Measurements from ENCODE around the gene MLC1.

Gene MLC1

DNA sequence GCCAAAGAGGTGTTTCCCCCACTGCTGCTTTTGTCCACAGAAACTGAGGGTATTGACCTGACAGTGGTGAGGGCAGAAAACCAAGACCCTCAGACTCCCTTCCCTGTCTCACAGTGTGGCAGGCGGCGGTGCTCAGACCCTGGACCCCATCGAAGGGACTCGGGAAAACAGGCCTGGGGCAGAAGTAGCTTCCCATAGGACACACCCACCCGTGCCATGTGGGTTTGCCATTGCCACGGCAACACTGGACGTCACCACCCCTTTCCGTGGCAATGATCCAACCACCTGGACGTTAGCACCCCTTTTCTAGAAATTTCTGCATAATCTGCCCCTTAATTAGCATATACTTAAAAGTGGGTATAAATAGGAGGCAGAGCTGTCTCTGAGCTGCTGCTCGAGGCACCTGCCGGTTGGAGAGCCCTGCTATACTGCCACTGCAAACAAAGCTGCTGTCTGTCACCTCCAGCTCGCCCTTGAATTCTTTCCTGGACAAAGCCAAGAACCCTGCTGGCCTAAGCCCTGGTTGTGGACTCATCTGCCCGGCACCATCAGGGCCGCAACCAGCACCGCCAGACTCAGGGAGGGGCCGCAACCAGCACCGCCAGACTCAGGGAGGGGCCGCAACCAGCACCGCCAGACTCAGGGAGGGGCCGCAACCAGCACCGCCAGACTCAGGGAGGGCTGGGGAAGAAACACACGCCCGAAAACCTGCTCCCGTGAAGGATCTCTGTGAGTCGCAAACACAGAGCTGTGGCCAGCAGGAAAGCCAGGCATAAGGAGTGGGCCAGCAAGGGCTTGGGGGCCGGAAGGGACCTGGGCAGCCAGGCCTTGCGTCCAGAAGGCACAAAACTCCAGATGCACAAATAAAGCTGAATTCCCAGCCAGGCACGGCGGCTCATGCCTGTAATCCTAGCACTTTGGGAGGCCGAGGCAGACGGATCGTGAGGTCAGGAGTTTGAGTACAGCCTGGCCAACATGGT, 10.4 kb downstream of the MLC1 start:
- Histone ChIP-seq H3K4me1 (ENCODE audit: control insufficient read depth in 1 of 2, insufficient read depth in 1 of 2, low read depth in 1 of 2, low read length in 1 of 2) (no peaks in the 10 kb centered on the region), H3K27ac (no peak overlapping the region), H3K36me3 (peaks cover 56% of the 10 kb centered on the region), H3K27me3 (no peaks in the 10 kb centered on the region), H3K4me3 (ENCODE audit: low read depth in 1 of 2, low read length in 1 of 2) (no peak overlapping the region), H3K9me3 (no peaks in the 10 kb centered on the region)
- TF ChIP-seq, protein P1, sequence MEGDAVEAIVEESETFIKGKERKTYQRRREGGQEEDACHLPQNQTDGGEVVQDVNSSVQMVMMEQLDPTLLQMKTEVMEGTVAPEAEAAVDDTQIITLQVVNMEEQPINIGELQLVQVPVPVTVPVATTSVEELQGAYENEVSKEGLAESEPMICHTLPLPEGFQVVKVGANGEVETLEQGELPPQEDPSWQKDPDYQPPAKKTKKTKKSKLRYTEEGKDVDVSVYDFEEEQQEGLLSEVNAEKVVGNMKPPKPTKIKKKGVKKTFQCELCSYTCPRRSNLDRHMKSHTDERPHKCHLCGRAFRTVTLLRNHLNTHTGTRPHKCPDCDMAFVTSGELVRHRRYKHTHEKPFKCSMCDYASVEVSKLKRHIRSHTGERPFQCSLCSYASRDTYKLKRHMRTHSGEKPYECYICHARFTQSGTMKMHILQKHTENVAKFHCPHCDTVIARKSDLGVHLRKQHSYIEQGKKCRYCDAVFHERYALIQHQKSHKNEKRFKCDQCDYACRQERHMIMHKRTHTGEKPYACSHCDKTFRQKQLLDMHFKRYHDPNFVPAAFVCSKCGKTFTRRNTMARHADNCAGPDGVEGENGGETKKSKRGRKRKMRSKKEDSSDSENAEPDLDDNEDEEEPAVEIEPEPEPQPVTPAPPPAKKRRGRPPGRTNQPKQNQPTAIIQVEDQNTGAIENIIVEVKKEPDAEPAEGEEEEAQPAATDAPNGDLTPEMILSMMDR (IDR thresholded peaks at IDR 0.05), result no peak

DNA sequence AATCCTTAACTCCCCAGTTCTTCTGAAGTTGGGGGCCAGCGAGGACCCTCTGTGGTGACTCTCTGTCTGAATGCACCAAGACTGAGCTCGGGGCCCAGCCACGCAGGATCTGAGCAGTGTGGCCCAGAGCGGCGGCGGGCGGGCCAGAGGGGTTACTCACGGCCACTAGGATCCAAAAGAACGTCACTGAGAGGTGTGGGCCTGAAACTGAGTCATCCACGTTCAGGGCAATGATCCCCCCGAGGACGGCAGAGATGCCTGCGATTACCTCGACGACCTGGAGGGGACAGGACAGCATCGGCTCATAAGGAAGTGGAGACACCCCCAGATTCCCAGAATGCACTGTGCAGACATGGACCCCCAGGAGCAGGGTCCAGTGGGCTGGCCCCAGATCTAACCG, 11.2 kb downstream of the MLC1 start:
- H3K9me3 ChIP-seq, result no peaks in the 10 kb centered on the region
- TF ChIP-seq, protein P1 (IDR thresholded peaks at IDR 0.05), result no peak
- no peak overlapping the region for H3K27ac ChIP-seq
- no peak overlapping the region for H3K4me3 ChIP-seq (ENCODE audit: low read depth in 1 of 2, low read length in 1 of 2)
- H3K4me1 ChIP-seq (ENCODE audit: control insufficient read depth in 1 of 2, insufficient read depth in 1 of 2, low read depth in 1 of 2, low read length in 1 of 2), result no peaks in the 10 kb centered on the region
- peaks cover 58% of the 10 kb centered on the region for H3K36me3 ChIP-seq
- H3K27me3 ChIP-seq, result no peaks in the 10 kb centered on the region

DNA sequence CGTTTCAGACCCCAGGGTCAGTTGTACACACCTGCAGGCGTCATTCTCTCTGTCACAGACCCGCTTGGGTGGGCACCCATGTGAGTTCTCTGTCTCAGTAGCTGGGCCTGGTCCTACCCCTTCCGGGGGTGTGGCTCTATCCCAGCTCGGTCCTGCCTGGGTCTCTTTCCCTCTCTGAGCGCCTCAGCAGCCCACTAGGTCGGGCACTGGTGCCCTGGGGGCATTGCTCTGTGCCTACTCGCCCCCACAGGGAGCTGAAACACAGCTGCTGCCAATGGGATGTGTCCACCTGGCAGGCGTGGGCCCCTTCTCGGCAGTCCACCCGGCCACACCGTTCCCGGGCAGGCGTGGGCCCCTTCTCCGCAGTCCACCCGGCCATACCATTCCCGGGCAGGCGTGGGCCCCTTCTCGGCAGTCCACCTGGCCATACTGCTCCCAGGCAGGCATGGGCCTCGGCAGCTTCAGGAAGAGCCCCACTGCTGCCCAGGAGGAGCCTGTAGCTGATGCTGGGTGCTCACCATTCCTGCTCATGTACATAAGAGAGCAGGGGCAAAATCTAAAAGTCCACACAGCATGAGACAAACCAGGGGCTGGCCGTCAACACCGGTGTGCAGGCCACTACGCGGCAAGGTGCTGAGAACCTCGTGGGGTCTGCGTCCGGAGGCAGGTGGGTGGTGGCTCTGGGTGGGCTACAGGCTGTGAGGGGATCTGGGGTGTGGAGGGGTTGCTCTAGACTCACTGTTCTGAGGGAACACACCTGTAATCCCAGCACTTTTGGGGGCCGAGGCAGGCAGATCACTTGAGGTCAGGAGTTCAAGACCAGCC, 12.3 kb downstream of the MLC1 start:
- Histone ChIP-seq H3K27me3 (no peaks in the 10 kb centered on the region), H3K4me3 (ENCODE audit: low read depth in 1 of 2, low read length in 1 of 2) (no peak overlapping the region), H3K9me3 (no peaks in the 10 kb centered on the region), H3K4me1 (ENCODE audit: control insufficient read depth in 1 of 2, insufficient read depth in 1 of 2, low read depth in 1 of 2, low read length in 1 of 2) (no peaks in the 10 kb centered on the region), H3K36me3 (peaks cover 62% of the 10 kb centered on the region), H3K27ac (no peak overlapping the region)
- TF ChIP-seq, protein P1 (IDR thresholded peaks at IDR 0.05), result no peak

DNA sequence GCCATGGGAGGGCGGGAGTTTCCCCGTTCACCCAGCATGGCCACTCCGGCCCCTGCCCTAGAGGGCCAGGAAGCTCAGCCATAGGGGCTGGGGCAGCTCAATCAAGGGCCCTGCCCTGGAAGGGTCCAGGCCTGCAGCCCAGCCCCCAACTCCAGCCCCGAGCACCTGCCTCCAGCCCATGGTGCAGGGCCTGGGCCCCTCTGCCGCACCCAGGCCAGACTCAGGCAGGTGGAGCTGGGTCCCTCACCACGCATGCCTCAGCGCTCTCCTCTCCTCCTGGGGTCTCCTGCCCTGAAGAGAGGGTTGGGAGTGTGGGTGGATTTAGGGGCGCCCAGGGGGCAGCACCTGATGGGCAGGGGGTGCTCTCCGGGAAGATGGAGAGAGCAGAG, 13.1 kb downstream of the MLC1 start:
- H3K27me3 ChIP-seq, result no peaks in the 10 kb centered on the region
- no peak overlapping the region for H3K4me3 ChIP-seq (ENCODE audit: low read depth in 1 of 2, low read length in 1 of 2)
- no peaks in the 10 kb centered on the region for H3K9me3 ChIP-seq
- TF ChIP-seq, protein P1 (IDR thresholded peaks at IDR 0.05), result no peak
- H3K27ac ChIP-seq, result no peak overlapping the region
- H3K36me3 ChIP-seq, result peaks cover 56% of the 10 kb centered on the region
- no peaks in the 10 kb centered on the region for H3K4me1 ChIP-seq (ENCODE audit: control insufficient read depth in 1 of 2, insufficient read depth in 1 of 2, low read depth in 1 of 2, low read length in 1 of 2)

DNA sequence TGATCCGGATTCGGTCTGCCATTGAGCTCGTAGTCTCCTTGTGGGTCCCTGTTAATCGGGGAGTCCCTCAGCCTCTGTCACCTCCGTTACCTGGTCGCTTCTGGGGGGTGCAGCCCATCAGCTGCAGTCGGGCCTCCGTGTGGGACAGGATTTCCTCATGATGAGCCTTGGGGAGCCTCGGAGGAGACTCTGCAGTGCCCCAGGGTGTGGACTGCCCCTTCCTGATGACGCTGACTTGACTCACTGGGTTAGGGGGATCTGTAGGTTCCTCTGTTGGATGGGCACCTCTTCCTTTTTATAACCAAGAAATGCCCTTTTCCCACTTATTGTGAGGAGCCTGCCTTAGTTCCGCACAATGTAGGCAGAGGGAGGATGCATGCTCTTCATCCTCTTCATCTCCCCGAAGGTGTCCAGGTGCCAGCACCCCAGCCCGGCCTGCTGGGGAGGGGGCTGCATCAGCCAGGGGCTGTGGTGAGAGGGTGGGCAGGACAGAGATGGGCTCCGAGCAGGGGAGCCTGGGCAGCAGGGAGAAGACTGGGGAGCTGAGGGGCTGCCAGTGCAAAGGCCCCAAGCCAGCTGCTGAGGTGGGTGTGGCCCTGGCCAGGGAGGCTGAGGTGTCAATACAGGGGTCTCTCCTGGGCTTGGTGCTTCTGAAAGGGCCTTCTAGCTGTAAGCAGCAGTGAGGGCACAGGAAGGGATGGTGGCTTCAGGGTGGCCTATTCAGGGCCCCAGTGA, 13.6 kb downstream of the MLC1 start:
- peaks cover 51% of the 10 kb centered on the region for H3K36me3 ChIP-seq
- H3K4me1 ChIP-seq (ENCODE audit: control insufficient read depth in 1 of 2, insufficient read depth in 1 of 2, low read depth in 1 of 2, low read length in 1 of 2), result no peaks in the 10 kb centered on the region
- no peak overlapping the region for H3K27ac ChIP-seq
- no peaks in the 10 kb centered on the region for H3K27me3 ChIP-seq
- TF ChIP-seq, protein P1 (IDR thresholded peaks at IDR 0.05), result no peak
- no peak overlapping the region for H3K4me3 ChIP-seq (ENCODE audit: low read depth in 1 of 2, low read length in 1 of 2)
- no peaks in the 10 kb centered on the region for H3K9me3 ChIP-seq

Data from neutrophil (primary cell).